H9 (cell line): ENCODE results near the gene CD19. TPM values are rescaled to one million over a fixed set of nuclear protein-coding genes. Genes with fewer than 3 reads are reported as not detected.

Experiments
- DNase-seq: peaks from one replicate; pipeline ENCODE4 v3.0.0-alpha.2; 2017
- H2AFZ ChIP-seq: one replicate; pipeline ENCODE4 v1.6.1; 2013; ENCODE audit warnings: mild to moderate bottlenecking, low read length, control low read depth, moderate library complexity
- H2AK5ac ChIP-seq: 2 replicates; pipeline ENCODE4 v1.6.1; 2013; ENCODE audit warnings: low read length, control low read depth, mixed read lengths; ENCODE audit not compliant: insufficient read length
- H2BK120ac ChIP-seq: one replicate; pipeline ENCODE4 v1.6.1; 2013; ENCODE audit warnings: low read depth, mild to moderate bottlenecking, low read length, control low read depth, inconsistent platforms; ENCODE audit not compliant: poor library complexity, severe bottlenecking
- H2BK12ac ChIP-seq: 2 replicates; pipeline ENCODE4 v1.6.1; 2013; ENCODE audit warnings: low read length, control low read depth, mixed read lengths, low read depth; ENCODE audit not compliant: insufficient read length
- H2BK15ac ChIP-seq: 2 replicates; pipeline ENCODE4 v1.6.1; 2013; ENCODE audit warnings: low read depth, low read length, control low read depth
- H2BK20ac ChIP-seq: one replicate; pipeline ENCODE4 v1.6.1; 2013; ENCODE audit warnings: low read depth, mild to moderate bottlenecking, low read length, control low read depth, inconsistent platforms; ENCODE audit not compliant: poor library complexity, severe bottlenecking
- H2BK5ac ChIP-seq: 2 replicates; pipeline ENCODE4 v1.6.1; 2013; ENCODE audit warnings: low read length, control low read depth, mixed read lengths; ENCODE audit not compliant: insufficient read length
- H3K14ac ChIP-seq: 2 replicates; pipeline ENCODE4 v1.6.1; 2013; ENCODE audit warnings: low read length, control low read depth; ENCODE audit not compliant: insufficient read depth
- H3K18ac ChIP-seq: 2 replicates; pipeline ENCODE4 v1.6.1; 2013; ENCODE audit warnings: low read depth, mild to moderate bottlenecking, mixed read lengths, low read length, control low read depth; ENCODE audit not compliant: insufficient read length
- H3K23ac ChIP-seq: 2 replicates; pipeline ENCODE4 v1.6.1; 2013; ENCODE audit warnings: low read length, control low read depth, mixed read lengths, low read depth; ENCODE audit not compliant: insufficient read length
- H3K23me2 ChIP-seq: 2 replicates; pipeline ENCODE4 v1.6.1; 2013; ENCODE audit warnings: low read depth, mild to moderate bottlenecking, mixed read lengths, low read length, control low read depth; ENCODE audit not compliant: insufficient read length, poor library complexity, severe bottlenecking
- H3K27ac ChIP-seq: 2 replicates; pipeline ENCODE4 v1.5.1; 2013; ENCODE audit warnings: low read length, control low read depth, mixed read lengths, low read depth; ENCODE audit not compliant: insufficient read length
- H3K27me3 ChIP-seq: 2 replicates; pipeline ENCODE4 v1.6.1; 2013; ENCODE audit warnings: low read length, control low read depth, inconsistent platforms; ENCODE audit not compliant: insufficient read depth
- H3K4ac ChIP-seq: 2 replicates; pipeline ENCODE4 v1.6.1; 2013; ENCODE audit warnings: low read depth, mild to moderate bottlenecking, control low read depth, inconsistent platforms, low read length, moderate library complexity
- H3K4me1 ChIP-seq: 2 replicates; pipeline ENCODE4 v1.6.1; 2013; ENCODE audit warnings: low read length, control low read depth, inconsistent platforms; ENCODE audit not compliant: insufficient read depth
- H3K4me2 ChIP-seq: 2 replicates; pipeline ENCODE4 v1.6.1; 2013; ENCODE audit warnings: low read length, control low read depth, mixed read lengths; ENCODE audit not compliant: insufficient read length, insufficient read depth
- H3K56ac ChIP-seq: 2 replicates; pipeline ENCODE4 v1.6.1; 2013; ENCODE audit warnings: low read depth, mild to moderate bottlenecking, mixed read lengths, low read length, control low read depth; ENCODE audit not compliant: insufficient read length
- H3K79me1 ChIP-seq: 2 replicates; pipeline ENCODE4 v1.6.1; 2013; ENCODE audit warnings: low read depth, mild to moderate bottlenecking, moderate library complexity, low read length, control low read depth, inconsistent platforms; ENCODE audit not compliant: insufficient read depth, poor library complexity, severe bottlenecking
- H3K79me2 ChIP-seq: 2 replicates; pipeline ENCODE4 v1.6.1; 2013; ENCODE audit warnings: low read length, control low read depth, inconsistent platforms; ENCODE audit not compliant: insufficient read depth
- H3K9ac ChIP-seq: 2 replicates; pipeline ENCODE4 v1.6.1; 2013; ENCODE audit warnings: low read length, control low read depth, mixed read lengths; ENCODE audit not compliant: insufficient read length; ENCODE audit errors: extremely low read depth
- H3K9me3 ChIP-seq: one replicate; pipeline ENCODE4 v1.6.1; 2013; ENCODE audit warnings: low read depth, low read length, inconsistent platforms; ENCODE audit not compliant: control insufficient read depth
- H3T11ph ChIP-seq: one replicate; pipeline ENCODE4 v1.6.1; 2013; ENCODE audit warnings: mild to moderate bottlenecking, low read length, control low read depth, inconsistent platforms
- H4K20me1 ChIP-seq: one replicate; pipeline ENCODE4 v1.6.1; 2013; ENCODE audit not compliant: control insufficient read depth, insufficient read length, insufficient read depth
- H4K5ac ChIP-seq: 2 replicates; pipeline ENCODE4 v1.6.1; 2013; ENCODE audit warnings: low read depth, mild to moderate bottlenecking, mixed read lengths, low read length, control low read depth; ENCODE audit not compliant: insufficient read length
- H4K8ac ChIP-seq: replicated peaks from 2 replicates; pipeline ENCODE4 v1.6.1; 2013; ENCODE audit warnings: low read length, control low read depth, mixed read lengths, low read depth; ENCODE audit not compliant: insufficient read length
- H4K91ac ChIP-seq: 2 replicates; pipeline ENCODE4 v1.6.1; 2013; ENCODE audit warnings: low read depth, mild to moderate bottlenecking, moderate library complexity, mixed read lengths, low read length, control low read depth; ENCODE audit not compliant: insufficient read length
- H3K27ac Mint-ChIP-seq, 3 experiments: 2 replicates in 2 of 3; 3 replicates in 1 of 3; pipeline ENCODE4 v1.8.0; 2020 to 2021; ENCODE audit warnings: mixed read lengths in 3 of 3, mild to moderate bottlenecking in 1 of 3, moderate library complexity in 1 of 3
- H3K27me3 Mint-ChIP-seq: 2 replicates; pipeline ENCODE4 v1.8.0; 2021; ENCODE audit warnings: low read depth, mild to moderate bottlenecking, moderate library complexity, mixed read lengths
- H3K36me3 Mint-ChIP-seq, 3 experiments: 2 replicates in 2 of 3; 3 replicates in 1 of 3; pipeline ENCODE4 v1.8.0; 2020 to 2021; ENCODE audit warnings: low read depth in 3 of 3, mixed read lengths in 3 of 3; ENCODE audit not compliant: insufficient read depth in 1 of 3
- H3K4me1 Mint-ChIP-seq, 2 experiments: 2 replicates each; pipeline ENCODE4 v1.8.0; 2020; ENCODE audit warnings: mixed read lengths in 2 of 2
- H3K4me3 Mint-ChIP-seq, 2 experiments: 2 replicates in 1 of 2; 3 replicates in 1 of 2; pipeline ENCODE4 v1.8.0; 2020 to 2021; ENCODE audit warnings: mild to moderate bottlenecking in 2 of 2, mixed read lengths in 2 of 2, moderate library complexity in 1 of 2
- H3K9me3 Mint-ChIP-seq, 2 experiments: 2 replicates in 1 of 2; 3 replicates in 1 of 2; pipeline ENCODE4 v1.8.0; 2020; ENCODE audit warnings: mild to moderate bottlenecking in 2 of 2, mixed read lengths in 2 of 2, moderate library complexity in 1 of 2
- CTCF ChIP-seq: fragments of 200-600 bp; sonication (generic); conservative IDR thresholded peaks from 3 replicates; pipeline ENCODE4 v1.8.0; 2021; ENCODE audit warnings: antibody characterized with exemption, mild to moderate bottlenecking
- WGBS: extraction: QIAGEN DNeasy Blood & Tissue Kit; methylation state at CpG from one replicate; pipeline ENCODE4 v1.1.7; 2013; ENCODE audit warnings: missing lambda C conversion rate, low lambda C conversion rate, mixed read lengths; ENCODE audit not compliant: insufficient read length; ENCODE audit errors: extremely low coverage; 5-methylcytosine and 5-hydroxymethylcytosine counted together
- total RNA-seq: library from RNA; stranded (reverse); gene quantifications from 2 replicates; pipeline ENCODE4 v1.2.1, GENCODE V29; 2021

The CD19 gene
- total RNA-seq, 1 experiment from 2014 or later: 0.50 TPM

- no peaks in the 10 kb centered on the region for H3K23me2 ChIP-seq
- H4K91ac ChIP-seq: no peak overlapping the region
- no peak overlapping the region for H2BK12ac ChIP-seq
- no peaks in the 10 kb centered on the region for H4K20me1 ChIP-seq
- no CpG with 5 or more reads among the region's 11 CpGs for WGBS
- no peak overlapping the region for H2BK20ac ChIP-seq
- no peak overlapping the region for H3K14ac ChIP-seq
- H3K36me3 Mint-ChIP-seq: peaks cover 0 to under 1% (median 0%) of the 10 kb centered on the region in 3 experiments; a peak in 1 of 7 replicates
- DNase-seq: no peak
- peak overlapping the region in 1 of 3 experiments; percentile 82; a peak in 2 of 7 replicates for H3K27ac Mint-ChIP-seq
- no peaks in the 10 kb centered on the region for H3K79me1 ChIP-seq
- no peak overlapping the region for H3T11ph ChIP-seq
- no peak overlapping the region for H3K23ac ChIP-seq
- no peak for TF ChIP-seq CTCF
- no peak overlapping the region for H2BK5ac ChIP-seq
- H3K56ac ChIP-seq: no peak overlapping the region
- no peak overlapping the region for H2BK120ac ChIP-seq
- H4K8ac ChIP-seq: no peak overlapping the region
- no peaks in the 10 kb centered on the region; a peak in 1 of 4 replicates for H3K4me1 Mint-ChIP-seq
- no peaks in the 10 kb centered on the region for H3K9me3 ChIP-seq
- no peak overlapping the region for H2BK15ac ChIP-seq
- H3K18ac ChIP-seq: no peak overlapping the region
- H3K4me1 ChIP-seq: no peaks in the 10 kb centered on the region
- H3K4ac ChIP-seq: no peak overlapping the region
- no peaks in the 10 kb centered on the region for H3K9me3 Mint-ChIP-seq
- no peak overlapping the region for H3K27ac ChIP-seq
- no peak overlapping the region for H3K9ac ChIP-seq
- H2AK5ac ChIP-seq: no peak overlapping the region
- H3K27me3 Mint-ChIP-seq: no peaks in the 10 kb centered on the region
- H3K4me3 Mint-ChIP-seq: no peak overlapping the region
- H3K27me3 ChIP-seq: no peaks in the 10 kb centered on the region
- no peak overlapping the region for H4K5ac ChIP-seq
- no peaks in the 10 kb centered on the region for H3K79me2 ChIP-seq
- no peak overlapping the region for H2AFZ ChIP-seq
- H3K4me2 ChIP-seq: no peak overlapping the region
These were observed 31.7 kb upstream of the CD19 start for GRCh38 chr16:28899882-28900590.
